IMR-90 (cell line): Measurements from ENCODE around the gene CLIC4. TPM values are rescaled to one million over a fixed set of nuclear protein-coding genes. Genes with fewer than 3 reads are reported as not detected.

ENCODE experiments used
- ATAC-seq: fragments of 200-7000 bp; cut with Tn5 transposase; 2 replicates; pipeline ENCODE4 v1.9.1; 2020; ENCODE audit warnings: low read depth, mild to moderate bottlenecking, moderate library complexity
- BruUV-seq: library from RNA; stranded (reverse); fragments of 400-500 nt; replicated peaks from 2 replicates; lab custom pipeline; 2021; lab: Mats Ljungman, UMichigan
- CTCF ChIA-PET: fragments of 300-600 bp; formaldehyde crosslinking; extraction: SDS; loops from one replicate; lab custom pipeline; 2021; ENCODE audit warnings: antibody characterized with exemption; lab: Yijun Ruan, JAX
- POLR2A ChIA-PET: fragments of 300-600 bp; sonication (Branson Sonifier 250); formaldehyde crosslinking; loops from one replicate; lab custom pipeline; 2022; ENCODE audit warnings: antibody characterized with exemption; ENCODE audit not compliant: unreplicated experiment; lab: Charles Lee
- DNase-seq: peaks from one replicate; pipeline ENCODE4 v3.0.0; 2013
- H2AFZ ChIP-seq: replicated peaks from 2 replicates; pipeline ENCODE3; 2013; ENCODE audit warnings: low read length, mild to moderate bottlenecking; ENCODE audit not compliant: poor library complexity
- H2AK5ac ChIP-seq: 2 replicates; pipeline ENCODE4 v1.6.1; 2013; ENCODE audit warnings: low read depth, low read length, inconsistent platforms
- H2AK9ac ChIP-seq: replicated peaks from 2 replicates; pipeline ENCODE3; 2013; ENCODE audit warnings: mild to moderate bottlenecking, low read depth, low read length, moderate library complexity; ENCODE audit not compliant: poor library complexity
- H2BK120ac ChIP-seq: 2 replicates; pipeline ENCODE4 v1.6.1; 2013; ENCODE audit warnings: low read depth, low read length, inconsistent platforms
- H2BK15ac ChIP-seq: 3 replicates; pipeline ENCODE4 v1.6.1; 2013; ENCODE audit warnings: low read depth, low read length, inconsistent platforms
- H2BK20ac ChIP-seq: 2 replicates; pipeline ENCODE4 v1.6.1; 2013; ENCODE audit warnings: low read depth, mild to moderate bottlenecking, inconsistent platforms, low read length, moderate library complexity
- H2BK5ac ChIP-seq: 2 replicates; pipeline ENCODE4 v1.6.1; 2013; ENCODE audit warnings: mild to moderate bottlenecking, low read depth, low read length, inconsistent platforms; ENCODE audit not compliant: poor library complexity, severe bottlenecking
- H3K14ac ChIP-seq: replicated peaks from 2 replicates; pipeline ENCODE4 v1.6.1; 2013; ENCODE audit warnings: low read depth, low read length, inconsistent platforms
- H3K18ac ChIP-seq: 2 replicates; pipeline ENCODE4 v1.6.1; 2013; ENCODE audit warnings: low read depth, low read length, control low read depth
- H3K23ac ChIP-seq: 2 replicates; pipeline ENCODE4 v1.6.1; 2013; ENCODE audit warnings: low read depth, low read length, inconsistent platforms
- H3K27ac ChIP-seq: 2 replicates; pipeline ENCODE4 v1.5.1; 2013; ENCODE audit warnings: mild to moderate bottlenecking, control low read depth, low read length; ENCODE audit not compliant: insufficient read depth
- H3K27me3 ChIP-seq: 2 replicates; pipeline ENCODE4 v1.6.1; 2013; ENCODE audit warnings: low read length; ENCODE audit not compliant: control insufficient read depth, insufficient read depth
- H3K36me3 ChIP-seq: 2 replicates; pipeline ENCODE4 v1.6.1; 2013; ENCODE audit warnings: low read length, mixed read lengths; ENCODE audit not compliant: control insufficient read depth, insufficient read depth
- H3K4ac ChIP-seq: 2 replicates; pipeline ENCODE4 v1.6.1; 2013; ENCODE audit warnings: low read depth, low read length, inconsistent platforms
- H3K4me1 ChIP-seq: 2 replicates; pipeline ENCODE4 v1.6.1; 2013; ENCODE audit warnings: low read length, mixed read lengths; ENCODE audit not compliant: control insufficient read depth, insufficient read depth
- H3K4me2 ChIP-seq: 2 replicates; pipeline ENCODE4 v1.6.1; 2013; ENCODE audit warnings: low read depth, mild to moderate bottlenecking, control low read depth, low read length, moderate library complexity
- H3K4me3 ChIP-seq: 2 replicates; pipeline ENCODE4 v1.5.1; 2013; ENCODE audit warnings: low read depth, mild to moderate bottlenecking, control low read depth, low read length, moderate library complexity; ENCODE audit not compliant: insufficient read depth
- H3K56ac ChIP-seq: 2 replicates; pipeline ENCODE4 v1.6.1; 2013; ENCODE audit warnings: low read length, inconsistent platforms; ENCODE audit not compliant: insufficient read depth; ENCODE audit errors: extremely low read depth
- H3K79me1 ChIP-seq, 2 experiments: 2 replicates each; pipeline ENCODE4 v1.6.1; 2013; ENCODE audit warnings: low read length in 2 of 2, inconsistent platforms in 1 of 2, low read depth in 1 of 2
- H3K9ac ChIP-seq: 2 replicates; pipeline ENCODE4 v1.6.1; 2013; ENCODE audit warnings: low read depth, low read length, control low read depth
- H3K9me1 ChIP-seq: 2 replicates; pipeline ENCODE4 v1.6.1; 2013; ENCODE audit warnings: low read length, inconsistent platforms; ENCODE audit not compliant: insufficient read depth
- H3K9me3 ChIP-seq: 2 replicates; pipeline ENCODE4 v1.6.1; 2013; ENCODE audit warnings: low read length; ENCODE audit not compliant: control insufficient read depth, insufficient read depth
- H4K20me1 ChIP-seq: 2 replicates; pipeline ENCODE4 v1.6.1; 2013; ENCODE audit warnings: low read length, inconsistent platforms; ENCODE audit not compliant: insufficient read depth
- H4K5ac ChIP-seq: 2 replicates; pipeline ENCODE4 v1.6.1; 2013; ENCODE audit warnings: mild to moderate bottlenecking, low read depth, low read length, control low read depth
- H4K8ac ChIP-seq, 2 experiments: 2 replicates each; pipeline ENCODE4 v1.6.1; 2013; ENCODE audit warnings: low read depth in 2 of 2, low read length in 2 of 2, control low read depth in 1 of 2, inconsistent platforms in 1 of 2
- H4K91ac ChIP-seq: 2 replicates; pipeline ENCODE4 v1.6.1; 2013; ENCODE audit warnings: low read depth, low read length, inconsistent platforms; ENCODE audit not compliant: insufficient read depth
- BHLHE40 ChIP-seq: fragments of 150-350 bp; IDR thresholded peaks from 2 replicates; pipeline ENCODE4 v1.6.1; 2016; ENCODE audit warnings: mild to moderate bottlenecking, low read depth, low read length
- CTCF ChIP-seq: conservative IDR thresholded peaks from 2 replicates; pipeline ENCODE4 v1.5.1; 2012; ENCODE audit warnings: mild to moderate bottlenecking, low read depth, low read length, improper control_type of control experiment
- ELK1 ChIP-seq: fragments of 150-350 bp; IDR thresholded peaks from 2 replicates; pipeline ENCODE4 v1.6.1; 2016; ENCODE audit warnings: low read depth, mild to moderate bottlenecking, low read length, moderate library complexity, borderline replicate concordance
- FOS ChIP-seq: fragments of 150-350 bp; IDR thresholded peaks from 2 replicates; pipeline ENCODE4 v1.6.1; 2016; ENCODE audit warnings: low read depth, low read length
- MAZ ChIP-seq: IDR thresholded peaks from 2 replicates; pipeline ENCODE4 v1.6.1; 2012; ENCODE audit warnings: low read depth, mild to moderate bottlenecking, low read length, improper control_type of control experiment, moderate library complexity, borderline replicate concordance
- MXI1 ChIP-seq: IDR thresholded peaks from 2 replicates; pipeline ENCODE4 v1.6.1; 2012; ENCODE audit warnings: low read depth, mild to moderate bottlenecking, low read length, moderate library complexity, borderline replicate concordance
- NFE2L2 ChIP-seq: fragments of 150-350 bp; IDR thresholded peaks from 2 replicates; pipeline ENCODE4 v1.6.1; 2016; ENCODE audit warnings: low read depth, mild to moderate bottlenecking, low read length
- RAD21 ChIP-seq: IDR thresholded peaks from 2 replicates; pipeline ENCODE4 v1.6.1; 2012; ENCODE audit warnings: low read length, improper control_type of control experiment
- RCOR1 ChIP-seq: IDR thresholded peaks from 2 replicates; pipeline ENCODE4 v1.6.1; 2012; ENCODE audit warnings: mild to moderate bottlenecking, low read length, improper control_type of control experiment; ENCODE audit not compliant: insufficient replicate concordance
- RFX5 ChIP-seq: IDR thresholded peaks from 2 replicates; pipeline ENCODE4 v1.8.0; 2012; ENCODE audit warnings: low read depth, mild to moderate bottlenecking, low read length, moderate library complexity
- WGBS, 2 experiments: methylation state at CpG; one replicate each; pipeline versions ENCODE4 v1.1.5 to v1.1.7; 2013; ENCODE audit warnings: missing lambda C conversion rate in 2 of 2; ENCODE audit not compliant: insufficient read length in 1 of 2; ENCODE audit errors: extremely low coverage in 2 of 2; 5-methylcytosine and 5-hydroxymethylcytosine counted together
- dilution Hi-C: fragments of 300-500 bp; cut with HindIII; formaldehyde crosslinking; loops from one replicate; pipeline ENCODE4 v1.14.3; 2018; ENCODE audit warnings: low sequenced_read_pairs; ENCODE audit not compliant: unreplicated experiment
- in situ Hi-C: fragments of 300-500 bp; cut with MboI; formaldehyde crosslinking; loops from 3 replicates; pipeline ENCODE4 v1.14.3; 2019; ENCODE audit warnings: low sequenced_read_pairs, inconsistent platforms, mixed read lengths
- intact Hi-C: fragments of 100-400 bp; cut with micrococcal nuclease; formaldehyde crosslinking; loops from 2 replicates; pipeline ENCODE4 v1.10.0; 2022
- polyA plus RNA-seq, 3 experiments: library from polyadenylated mRNA; depleted of rRNA; stranded (reverse); fragments of >200 nt; gene quantifications; 2 replicates each; pipeline ENCODE4 v1.2.3, GENCODE V29; 2012; ENCODE audit warnings: low replicate concordance in 1 of 3
- total RNA-seq: library from RNA; depleted of rRNA; stranded (reverse); fragments of >200 nt; gene quantifications from 2 replicates; pipeline ENCODE4 v1.2.3, GENCODE V29; 2012
- TF ChIP-seq, protein P1 (sequence below): fragments of 150-350 bp; IDR thresholded peaks from 2 replicates; pipeline ENCODE4 v1.6.1; 2017; ENCODE audit warnings: mild to moderate bottlenecking, antibody characterized with exemption, low read length, low read depth

Gene CLIC4
- total and polyA plus RNA-seq, 2 of the 4 experiments (the other 2 are of a cell fraction), result 242 to 392 TPM

DNA sequence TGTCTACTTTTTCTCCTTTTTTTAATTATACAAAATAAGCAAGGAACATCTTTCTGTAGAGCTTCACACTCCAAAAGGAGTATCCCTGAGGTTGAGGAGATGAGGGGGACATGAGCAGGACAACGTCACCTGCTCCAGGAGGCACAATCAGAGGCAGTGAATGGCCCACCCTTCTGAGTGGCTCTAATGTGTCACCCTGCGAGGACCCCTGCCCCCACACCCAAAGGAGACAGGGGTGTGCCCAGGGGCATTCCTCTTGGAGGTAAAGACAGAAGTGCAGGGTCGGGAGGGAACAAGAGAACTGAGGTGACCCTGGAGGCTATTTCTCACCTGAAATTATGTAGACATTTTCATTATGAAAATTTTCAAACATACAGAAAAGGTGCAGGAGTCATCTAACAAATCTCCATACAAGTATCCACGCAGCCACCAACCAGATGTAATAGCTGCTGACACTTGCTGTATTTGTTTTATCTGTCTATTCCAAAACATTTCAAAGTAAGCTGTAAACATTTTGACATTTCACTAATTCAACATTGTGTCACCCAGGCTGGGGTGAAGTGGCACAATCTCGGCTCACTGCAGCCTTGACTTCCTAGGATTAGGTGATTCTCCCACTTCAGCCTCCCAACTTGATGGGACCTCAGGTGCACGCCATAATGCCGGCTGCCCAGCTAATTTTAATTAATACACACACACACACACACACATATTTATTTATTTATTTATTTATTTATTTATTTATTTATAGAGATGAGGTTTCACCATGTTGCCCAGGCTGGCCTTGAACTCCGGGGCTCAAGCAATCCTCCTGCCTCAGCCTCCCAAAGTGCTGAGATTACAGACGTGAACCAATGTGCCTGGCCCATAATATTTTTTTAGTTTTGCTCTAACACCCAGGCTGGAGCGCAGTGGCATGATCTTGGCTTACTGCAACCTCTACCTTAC, 114.1 kb downstream of the CLIC4 start:
- no peak overlapping the region for H3K9ac ChIP-seq

More for the DNA sequence above, 114.1 kb downstream of the CLIC4 start:
- Histone ChIP-seq H3K4me3 (no peak overlapping the region), H4K5ac (no peak overlapping the region), H2BK15ac (no peak overlapping the region), H3K14ac (no peak overlapping the region), H2BK5ac (no peak overlapping the region), H2AK9ac (no peak overlapping the region), H4K91ac (no peak overlapping the region), H3K56ac (no peak overlapping the region), H3K18ac (no peak overlapping the region), H3K9me3 (no peaks in the 10 kb centered on the region), H3K27me3 (peaks cover 19% of the 10 kb centered on the region), H3K4ac (no peak overlapping the region), H4K8ac (no peak overlapping the region), H3K36me3 (no peaks in the 10 kb centered on the region), H3K4me2 (no peak overlapping the region), H4K20me1 (no peaks in the 10 kb centered on the region), H3K9me1 (no peaks in the 10 kb centered on the region), H2AFZ (no peak overlapping the region), H2BK120ac (no peak overlapping the region), H3K4me1 (no peaks in the 10 kb centered on the region), H2AK5ac (no peak overlapping the region), H3K23ac (no peak overlapping the region), H2BK20ac (no peak overlapping the region), H3K79me1 (no peaks in the 10 kb centered on the region), H3K27ac (no peak overlapping the region)
- intact Hi-C loops (loop anchor here (5.0 kb wide), 1 partner anchor 63 kb away; no protein-coding TSS in a partner anchor), dilution Hi-C loops (no loop called here), in situ Hi-C loops (loop anchor here (10.0 kb wide), 1 partner anchor 345 kb away; no protein-coding TSS in a partner anchor)
- no TSS peak for BruUV-seq
- POLR2A ChIA-PET, result no interaction called here
- ATAC-seq (no peak), DNase-seq (no peak)
- WGBS, 2 experiments, result 100% methylated on average over 1 of the region's 10 CpGs; no CpG with 5 or more reads in 1 of the 2 experiments
- CTCF ChIA-PET, result interaction anchor here (0.7 kb wide), 1 partner anchor 179 kb away, joined by 5 read pairs; no protein-coding TSS in a partner anchor
- TF ChIP-seq ELK1, result no peak
- no peak for TF ChIP-seq RFX5
- TF ChIP-seq MXI1, result no peak
- TF ChIP-seq BHLHE40, result no peak
- TF ChIP-seq RCOR1, result no peak
- no peak for TF ChIP-seq NFE2L2
- TF ChIP-seq MAZ, result no peak
- TF ChIP-seq FOS, result no peak
- TF ChIP-seq, protein P1, sequence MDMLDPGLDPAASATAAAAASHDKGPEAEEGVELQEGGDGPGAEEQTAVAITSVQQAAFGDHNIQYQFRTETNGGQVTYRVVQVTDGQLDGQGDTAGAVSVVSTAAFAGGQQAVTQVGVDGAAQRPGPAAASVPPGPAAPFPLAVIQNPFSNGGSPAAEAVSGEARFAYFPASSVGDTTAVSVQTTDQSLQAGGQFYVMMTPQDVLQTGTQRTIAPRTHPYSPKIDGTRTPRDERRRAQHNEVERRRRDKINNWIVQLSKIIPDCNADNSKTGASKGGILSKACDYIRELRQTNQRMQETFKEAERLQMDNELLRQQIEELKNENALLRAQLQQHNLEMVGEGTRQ, result no peak
- no peak for TF ChIP-seq CTCF
- TF ChIP-seq RAD21, result no peak
